Memory B cell (primary cell): ENCODE measurements around the gene AMDHD1.

Experiments
- ATAC-seq: fragments of 150-1000 bp; cut with Tn5 transposase; 2 replicates; pipeline ENCODE4 v1.10.0; 2021; ENCODE audit warnings: low read depth, mild to moderate bottlenecking, moderate library complexity
- DNase-seq, 2 donors: peaks; one replicate each; pipeline ENCODE4 v3.0.0; 2022; ENCODE audit warnings: low spot score in 2 of 2
- H3K27ac Mint-ChIP-seq: one replicate; pipeline ENCODE4 v1.8.0; 2022; ENCODE audit warnings: mild to moderate bottlenecking, moderate library complexity, mixed read lengths
- H3K27me3 Mint-ChIP-seq: one replicate; pipeline ENCODE4 v1.8.0; 2022; ENCODE audit warnings: mixed read lengths
- H3K36me3 Mint-ChIP-seq: one replicate; pipeline ENCODE4 v1.8.0; 2022; ENCODE audit warnings: mild to moderate bottlenecking, mixed read lengths
- H3K4me1 Mint-ChIP-seq: one replicate; pipeline ENCODE4 v1.8.0; 2022; ENCODE audit warnings: mixed read lengths
- H3K4me3 Mint-ChIP-seq: one replicate; pipeline ENCODE4 v1.8.0; 2022; ENCODE audit warnings: mild to moderate bottlenecking, moderate library complexity, mixed read lengths
- H3K9me3 Mint-ChIP-seq: one replicate; pipeline ENCODE4 v1.8.0; 2022; ENCODE audit warnings: mixed read lengths

The AMDHD1 gene

GRCh38 chr12:95975491-95975890 lies 32.4 kb downstream of the AMDHD1 start:
- DNase-seq (no peak), ATAC-seq (no peak)
- Mint-ChIP-seq H3K4me1 (no peaks in the 10 kb centered on the region), H3K27ac (no peak overlapping the region), H3K9me3 (no peaks in the 10 kb centered on the region), H3K27me3 (no peaks in the 10 kb centered on the region), H3K4me3 (no peak overlapping the region), H3K36me3 (peaks cover 2% of the 10 kb centered on the region)

- Mint-ChIP-seq H3K9me3 (no peaks in the 10 kb centered on the region), H3K4me3 (no peak overlapping the region), H3K27ac (no peak overlapping the region), H3K27me3 (no peaks in the 10 kb centered on the region), H3K36me3 (peaks cover 2% of the 10 kb centered on the region), H3K4me1 (no peaks in the 10 kb centered on the region)
- no peak for DNase-seq
- no peak for ATAC-seq
Measured at GRCh38 chr12:95976416-95976832, 33.3 kb downstream of the AMDHD1 start.

GRCh38 chr12:95977764-95978305 lies 34.7 kb downstream of the AMDHD1 start:
- Mint-ChIP-seq H3K27ac (no peak overlapping the region), H3K9me3 (no peaks in the 10 kb centered on the region), H3K36me3 (peaks cover 2% of the 10 kb centered on the region)

GRCh38 chr12:95978351-95978750 lies 35.2 kb downstream of the AMDHD1 start:
- Mint-ChIP-seq H3K36me3 (peaks cover 2% of the 10 kb centered on the region), H3K27ac (no peak overlapping the region), H3K4me3 (no peak overlapping the region), H3K27me3 (no peaks in the 10 kb centered on the region), H3K9me3 (no peaks in the 10 kb centered on the region), H3K4me1 (no peaks in the 10 kb centered on the region)
- ATAC-seq (no peak), DNase-seq (no peak)

More at GRCh38 chr12:95977764-95978305, 34.7 kb downstream of the AMDHD1 start:
- Mint-ChIP-seq H3K27me3 (no peaks in the 10 kb centered on the region), H3K4me1 (no peaks in the 10 kb centered on the region), H3K4me3 (no peak overlapping the region)
- no peak for ATAC-seq
- DNase-seq, result no peak

- Mint-ChIP-seq H3K4me3 (no peak overlapping the region), H3K4me1 (no peaks in the 10 kb centered on the region), H3K27me3 (no peaks in the 10 kb centered on the region), H3K9me3 (no peaks in the 10 kb centered on the region), H3K36me3 (peaks cover 2% of the 10 kb centered on the region), H3K27ac (no peak overlapping the region)
- DNase-seq, result no peak
- ATAC-seq, result no peak
Measured at GRCh38 chr12:95978774-95979173, 35.6 kb downstream of the AMDHD1 start.

- Mint-ChIP-seq H3K9me3 (no peaks in the 10 kb centered on the region), H3K27me3 (no peaks in the 10 kb centered on the region), H3K36me3 (no peaks in the 10 kb centered on the region), H3K4me1 (no peaks in the 10 kb centered on the region), H3K4me3 (no peak overlapping the region), H3K27ac (no peak overlapping the region)
- ATAC-seq (no peak), DNase-seq (no peak)
Measured at GRCh38 chr12:95980437-95980836, 37.3 kb downstream of the AMDHD1 start.

- DNase-seq (no peak), ATAC-seq (no peak)
- H3K4me3 Mint-ChIP-seq, result no peak overlapping the region
- H3K9me3 Mint-ChIP-seq, result no peaks in the 10 kb centered on the region
- H3K27ac Mint-ChIP-seq, result no peak overlapping the region
- H3K36me3 Mint-ChIP-seq, result peaks cover 2% of the 10 kb centered on the region
- H3K4me1 Mint-ChIP-seq, result no peaks in the 10 kb centered on the region
- H3K27me3 Mint-ChIP-seq, result no peaks in the 10 kb centered on the region
Measured at GRCh38 chr12:95982602-95983001, 39.5 kb downstream of the AMDHD1 start.

- no peaks in the 10 kb centered on the region for H3K9me3 Mint-ChIP-seq
- peaks cover 3% of the 10 kb centered on the region for H3K4me1 Mint-ChIP-seq
- DNase-seq, result no peak
- no peak overlapping the region for H3K4me3 Mint-ChIP-seq
- H3K27me3 Mint-ChIP-seq, result no peaks in the 10 kb centered on the region
- H3K36me3 Mint-ChIP-seq, result peaks cover 6% of the 10 kb centered on the region
- ATAC-seq, result no peak
- no peak overlapping the region for H3K27ac Mint-ChIP-seq
Measured at GRCh38 chr12:95984682-95985081, 41.6 kb downstream of the AMDHD1 start.

- no peak for ATAC-seq
- no peak overlapping the region for H3K27ac Mint-ChIP-seq
- H3K4me1 Mint-ChIP-seq, result peaks cover 3% of the 10 kb centered on the region
- peaks cover 8% of the 10 kb centered on the region for H3K36me3 Mint-ChIP-seq
- no peaks in the 10 kb centered on the region for H3K27me3 Mint-ChIP-seq
- no peak overlapping the region for H3K4me3 Mint-ChIP-seq
- H3K9me3 Mint-ChIP-seq, result no peaks in the 10 kb centered on the region
- no peak for DNase-seq
Measured at GRCh38 chr12:95986635-95987570, 43.8 kb downstream of the AMDHD1 start.

- DNase-seq (no peak), ATAC-seq (no peak)
- no peaks in the 10 kb centered on the region for H3K9me3 Mint-ChIP-seq
- no peaks in the 10 kb centered on the region for H3K27me3 Mint-ChIP-seq
- peaks cover 3% of the 10 kb centered on the region for H3K4me1 Mint-ChIP-seq
- H3K4me3 Mint-ChIP-seq, result no peak overlapping the region
- H3K27ac Mint-ChIP-seq, result no peak overlapping the region
- peaks cover 17% of the 10 kb centered on the region for H3K36me3 Mint-ChIP-seq
Measured at GRCh38 chr12:95988506-95989275, 45.6 kb downstream of the AMDHD1 start.

- Mint-ChIP-seq H3K9me3 (no peaks in the 10 kb centered on the region), H3K4me1 (peaks cover 3% of the 10 kb centered on the region), H3K27me3 (no peaks in the 10 kb centered on the region), H3K27ac (no peak overlapping the region), H3K36me3 (peaks cover 17% of the 10 kb centered on the region), H3K4me3 (no peak overlapping the region)
- ATAC-seq (no peak), DNase-seq (no peak)
Measured at GRCh38 chr12:95989504-95990123, 46.5 kb downstream of the AMDHD1 start.

GRCh38 chr12:95990136-95990535 lies 47.0 kb downstream of the AMDHD1 start:
- no peaks in the 10 kb centered on the region for H3K9me3 Mint-ChIP-seq
- H3K27me3 Mint-ChIP-seq, result no peaks in the 10 kb centered on the region
- no peak overlapping the region for H3K4me3 Mint-ChIP-seq
- ATAC-seq (no peak), DNase-seq (no peak)
- H3K36me3 Mint-ChIP-seq, result peaks cover 20% of the 10 kb centered on the region
- no peak overlapping the region for H3K27ac Mint-ChIP-seq
- H3K4me1 Mint-ChIP-seq, result peaks cover 3% of the 10 kb centered on the region

GRCh38 chr12:95993907-95994306 lies 50.8 kb downstream of the AMDHD1 start:
- ATAC-seq, result no peak
- DNase-seq, result no peak
- Mint-ChIP-seq H3K4me1 (peaks cover 9% of the 10 kb centered on the region), H3K36me3 (peaks cover 18% of the 10 kb centered on the region), H3K27me3 (no peaks in the 10 kb centered on the region), H3K27ac (no peak overlapping the region), H3K4me3 (no peak overlapping the region), H3K9me3 (no peaks in the 10 kb centered on the region)

- Mint-ChIP-seq H3K4me1 (peaks cover 10% of the 10 kb centered on the region), H3K9me3 (no peaks in the 10 kb centered on the region), H3K27ac (no peak overlapping the region), H3K36me3 (peaks cover 17% of the 10 kb centered on the region), H3K4me3 (no peak overlapping the region), H3K27me3 (no peaks in the 10 kb centered on the region)
- ATAC-seq (no peak), DNase-seq (no peak)
Measured at GRCh38 chr12:95994476-95994875, 51.3 kb downstream of the AMDHD1 start.
